DND-41 (cell line): ENCODE measurements around the gene PPT2.

ENCODE experiments used
- CTCF ChIP-seq: IDR thresholded peaks from 2 replicates; pipeline ENCODE4 v1.5.1; 2012; ENCODE audit warnings: borderline replicate concordance, low read length, moderate library complexity, mild to moderate bottlenecking; ENCODE audit not compliant: poor library complexity, severe bottlenecking; ENCODE audit errors: extremely low read depth
- EZH2 ChIP-seq: IDR thresholded peaks from 3 replicates; pipeline ENCODE4 v1.6.1; 2012; ENCODE audit warnings: borderline replicate concordance, low read depth, mild to moderate bottlenecking, moderate library complexity, low read length, inconsistent platforms; ENCODE audit not compliant: severe bottlenecking

GRCh38 chr6:32195902-32196681 is 42.2 kb downstream of the PPT2 start:
- TF ChIP-seq CTCF: no peak
- no peak for TF ChIP-seq EZH2
